ENCODE data around the gene ESPL1. TPM values are rescaled to one million over a fixed set of nuclear protein-coding genes. Genes with fewer than 3 reads are reported as not detected.

ESPL1 gene
- total RNA-seq, 1 donor from 2014 or later, result 2.2 TPM

- TF ChIP-seq CTCF (IDR thresholded peaks at IDR 0.05; ENCODE audit: insufficient read depth, low read length, poor library complexity, severe bottlenecking), result no peak
- DNase-seq (ENCODE audit: low read depth), result no peak
- no peaks in the 10 kb centered on the region for H3K36me3 ChIP-seq (ENCODE audit: control insufficient read depth, insufficient read depth, low read length)
- H3K4me3 ChIP-seq (ENCODE audit: low read depth, low read length), result no peak overlapping the region
- H3K27me3 ChIP-seq (ENCODE audit: control insufficient read depth, insufficient read depth, low read length), result no peaks in the 10 kb centered on the region
These were observed 8.4 kb downstream of the ESPL1 start for GRCh38 chr12:53276511-53276910.

GRCh38 chr12:53277981-53278380 is 9.9 kb downstream of the ESPL1 start:
- Histone ChIP-seq H3K4me3 (ENCODE audit: low read depth, low read length) (no peak overlapping the region), H3K27me3 (ENCODE audit: control insufficient read depth, insufficient read depth, low read length) (no peaks in the 10 kb centered on the region), H3K36me3 (ENCODE audit: control insufficient read depth, insufficient read depth, low read length) (no peaks in the 10 kb centered on the region)
- no peak for DNase-seq (ENCODE audit: low read depth)
- TF ChIP-seq CTCF (IDR thresholded peaks at IDR 0.05; ENCODE audit: insufficient read depth, low read length, poor library complexity, severe bottlenecking), result no peak

GRCh38 chr12:53279283-53279869 is 11.3 kb downstream of the ESPL1 start:
- Histone ChIP-seq H3K4me3 (ENCODE audit: low read depth, low read length) (no peak overlapping the region), H3K27me3 (ENCODE audit: control insufficient read depth, insufficient read depth, low read length) (no peaks in the 10 kb centered on the region), H3K36me3 (ENCODE audit: control insufficient read depth, insufficient read depth, low read length) (no peaks in the 10 kb centered on the region)
- TF ChIP-seq CTCF (IDR thresholded peaks at IDR 0.05; ENCODE audit: insufficient read depth, low read length, poor library complexity, severe bottlenecking), result no peak
- no peak for DNase-seq (ENCODE audit: low read depth)

- Histone ChIP-seq H3K27me3 (ENCODE audit: control insufficient read depth, insufficient read depth, low read length) (no peaks in the 10 kb centered on the region), H3K36me3 (ENCODE audit: control insufficient read depth, insufficient read depth, low read length) (no peaks in the 10 kb centered on the region), H3K4me3 (ENCODE audit: low read depth, low read length) (no peak overlapping the region)
- TF ChIP-seq CTCF (IDR thresholded peaks at IDR 0.05; ENCODE audit: insufficient read depth, low read length, poor library complexity, severe bottlenecking), result no peak
- DNase-seq (ENCODE audit: low read depth), result no peak
These were observed 11.9 kb downstream of the ESPL1 start for GRCh38 chr12:53279888-53280498.

- Histone ChIP-seq H3K4me3 (ENCODE audit: low read depth, low read length) (no peak overlapping the region), H3K36me3 (ENCODE audit: control insufficient read depth, insufficient read depth, low read length) (no peaks in the 10 kb centered on the region), H3K27me3 (ENCODE audit: control insufficient read depth, insufficient read depth, low read length) (no peaks in the 10 kb centered on the region)
- DNase-seq (ENCODE audit: low read depth), result no peak
- TF ChIP-seq CTCF (IDR thresholded peaks at IDR 0.05; ENCODE audit: insufficient read depth, low read length, poor library complexity, severe bottlenecking), result no peak
These were observed 18.3 kb downstream of the ESPL1 start for GRCh38 chr12:53286448-53286847.

GRCh38 chr12:53287741-53288216 is 19.7 kb downstream of the ESPL1 start:
- peak; percentile 69 for TF ChIP-seq CTCF (IDR thresholded peaks at IDR 0.05; ENCODE audit: insufficient read depth, low read length, poor library complexity, severe bottlenecking)

More at GRCh38 chr12:53287741-53288216, 19.7 kb downstream of the ESPL1 start:
- Histone ChIP-seq H3K4me3 (ENCODE audit: low read depth, low read length) (no peak overlapping the region), H3K36me3 (ENCODE audit: control insufficient read depth, insufficient read depth, low read length) (no peaks in the 10 kb centered on the region), H3K27me3 (ENCODE audit: control insufficient read depth, insufficient read depth, low read length) (no peaks in the 10 kb centered on the region)
- DNase-seq (ENCODE audit: low read depth), result no peak

Data from kidney epithelial cell (primary cell).